Activated naive CD4-positive, alpha-beta T cell treated with anti-CD3 and anti-CD28 coated beads, Interleukin-2, amount 50 U/mL, for 72 hours (primary cell): Measurements from ENCODE around the gene NEDD8. TPM values are rescaled to one million over a fixed set of nuclear protein-coding genes. Genes with fewer than 3 reads are reported as not detected.

Experiments used
- ATAC-seq, 2 donors: fragments of 150-1000 bp; cut with Tn5 transposase; 2 replicates each; pipeline ENCODE4 v1.10.0; 2021; ENCODE audit warnings: mild to moderate bottlenecking in 2 of 2, moderate library complexity in 2 of 2
- DNase-seq, 2 donors: peaks; one replicate each; pipeline ENCODE4 v3.0.0; 2021 to 2022; ENCODE audit warnings: low spot score in 2 of 2
- H3K27ac Mint-ChIP-seq, 2 donors: one replicate each; pipeline ENCODE4 v1.8.0; 2022; ENCODE audit warnings: mild to moderate bottlenecking in 2 of 2, mixed read lengths in 2 of 2
- H3K36me3 Mint-ChIP-seq, 2 donors: one replicate each; pipeline ENCODE4 v1.8.0; 2022; ENCODE audit warnings: mixed read lengths in 2 of 2
- H3K9me3 Mint-ChIP-seq, 2 donors: one replicate each; pipeline ENCODE4 v1.8.0; 2022; ENCODE audit warnings: mixed read lengths in 2 of 2
- total RNA-seq, 2 donors: library from RNA; stranded (reverse); gene quantifications; one replicate each; pipeline ENCODE4 v1.2.3, GENCODE V29; 2022

Gene NEDD8
- total RNA-seq, 2 donors from 2014 or later = 172 to 210 TPM

DNA sequence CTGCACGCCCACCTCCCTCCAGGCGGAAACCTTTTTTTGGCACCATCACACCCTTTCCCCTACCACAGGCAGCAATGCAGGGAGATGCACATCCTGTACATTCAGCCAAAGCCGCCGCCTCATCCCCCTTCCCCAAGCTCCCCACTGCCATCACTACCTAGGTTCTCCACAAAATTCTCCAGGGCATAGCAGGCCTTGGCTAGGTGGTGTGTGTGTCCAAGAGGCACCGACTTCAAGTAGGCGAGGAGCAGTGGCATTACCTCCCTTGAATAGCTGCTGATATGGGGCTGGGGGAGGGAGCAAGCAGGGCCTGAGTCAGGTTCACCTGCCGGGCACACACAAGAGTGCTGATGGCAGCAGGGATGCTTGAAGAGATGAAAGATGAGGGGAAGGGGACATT is 47.1 kb downstream of the NEDD8 start:
- Mint-ChIP-seq H3K9me3 (no peaks in the 10 kb centered on the region), H3K27ac (no peak overlapping the region), H3K36me3 (peaks cover 0 to 4% of the 10 kb centered on the region in 2 donors)
- ATAC-seq = no peak
- no peak for DNase-seq

- no peak for ATAC-seq
- Mint-ChIP-seq H3K9me3 (no peaks in the 10 kb centered on the region), H3K27ac (peak overlapping the region in 1 of 2 donors; percentile 50), H3K36me3 (peaks cover 1 to 4% of the 10 kb centered on the region in 2 donors)
- no peak for DNase-seq
These were observed 47.8 kb downstream of the NEDD8 start for GRCh38 chr14:24184104-24184970.

DNA sequence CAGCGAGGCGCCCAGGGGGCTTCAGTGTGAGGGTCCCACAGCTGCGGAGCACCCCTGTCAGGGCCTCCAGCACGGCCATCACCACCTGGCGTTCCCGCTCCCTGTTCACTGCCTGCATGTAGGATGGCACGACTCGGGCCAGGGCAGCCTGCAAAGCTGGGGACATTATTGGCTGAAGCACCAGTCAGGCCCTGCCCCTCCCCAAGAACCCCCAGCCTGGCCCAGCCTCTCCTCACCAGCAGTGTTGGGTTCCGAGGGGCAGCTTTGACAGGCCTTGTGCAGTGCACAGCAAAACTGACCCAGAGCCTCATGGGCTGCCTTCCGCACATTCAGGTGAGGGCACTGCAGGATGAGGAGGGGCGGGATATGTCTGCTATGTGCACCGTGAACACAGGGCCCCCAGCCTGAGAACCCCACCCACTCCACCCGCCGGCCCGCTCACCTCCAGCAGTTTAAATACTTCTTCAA is 49.1 kb downstream of the NEDD8 start:
- H3K9me3 Mint-ChIP-seq = no peaks in the 10 kb centered on the region
- ATAC-seq (no peak), DNase-seq (no peak)
- peaks cover 4 to 6% of the 10 kb centered on the region in 2 donors for H3K36me3 Mint-ChIP-seq
- peak overlapping the region; percentile 72 to 82 for H3K27ac Mint-ChIP-seq

- Mint-ChIP-seq H3K27ac (peak overlapping the region; percentile 82 to 85), H3K9me3 (no peaks in the 10 kb centered on the region), H3K36me3 (peaks cover 4 to 6% of the 10 kb centered on the region in 2 donors)
- no peak for DNase-seq
- ATAC-seq = no peak
These were observed 49.9 kb downstream of the NEDD8 start for GRCh38 chr14:24182110-24182882.

- peak in 1 of 2 donors; percentile 6 for ATAC-seq
These were observed 50.6 kb downstream of the NEDD8 start for GRCh38 chr14:24181371-24182077.

DNA sequence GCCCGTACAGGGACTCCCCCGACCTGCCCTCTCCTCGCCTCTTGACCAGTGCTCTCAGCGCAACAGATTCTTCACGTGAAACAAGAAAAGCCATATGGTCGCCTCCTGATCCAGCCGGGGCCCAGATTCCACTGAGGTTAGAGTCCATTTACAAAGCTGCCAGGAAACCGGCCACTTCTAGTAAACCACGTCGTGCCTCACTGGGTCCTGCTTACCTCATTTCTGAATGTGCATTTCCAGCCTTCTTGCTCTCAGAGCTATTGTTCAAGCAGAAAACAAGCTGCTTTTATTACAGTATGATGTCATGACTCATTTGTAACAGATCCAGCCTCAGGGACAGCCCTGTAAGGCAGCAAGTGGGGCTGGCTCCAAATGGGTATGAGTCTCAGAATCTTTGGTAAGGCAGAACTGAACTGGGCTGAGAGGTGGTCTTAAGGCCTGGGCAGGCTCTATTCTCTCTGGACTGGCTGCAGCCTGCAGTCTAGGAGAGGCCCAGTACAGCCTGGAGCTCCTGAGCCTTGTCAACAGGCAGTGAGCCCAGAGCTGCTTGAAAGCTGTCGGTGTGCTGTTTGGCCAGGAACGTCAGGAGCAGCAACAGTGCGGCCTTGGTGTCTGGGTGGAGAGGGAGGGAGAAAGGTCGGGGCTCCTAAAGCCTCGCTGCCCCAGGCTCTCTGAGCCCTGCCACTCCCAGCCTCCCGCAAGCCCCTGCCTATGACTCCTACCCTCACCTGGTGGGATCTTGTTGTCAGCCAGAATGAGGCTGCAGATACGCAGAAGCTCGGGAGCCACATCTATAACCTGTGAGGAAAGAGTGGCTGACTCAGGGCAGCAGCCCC is 52.0 kb downstream of the NEDD8 start:
- ATAC-seq = no peak
- H3K27ac Mint-ChIP-seq = peak overlapping the region; percentile 50 to 75
- peaks cover 0 to 6% of the 10 kb centered on the region in 2 donors for H3K36me3 Mint-ChIP-seq

More at GRCh38 chr14:24181371-24182077, 50.6 kb downstream of the NEDD8 start:
- DNase-seq = no peak
- peak overlapping the region; percentile 60 to 82 for H3K27ac Mint-ChIP-seq
- H3K9me3 Mint-ChIP-seq = no peaks in the 10 kb centered on the region
- peaks cover 0 to 6% of the 10 kb centered on the region in 2 donors for H3K36me3 Mint-ChIP-seq

GRCh38 chr14:24179294-24179960 is 52.7 kb downstream of the NEDD8 start:
- no peaks in the 10 kb centered on the region for H3K9me3 Mint-ChIP-seq
- H3K27ac Mint-ChIP-seq = peak overlapping the region; percentile 50 to 79
- DNase-seq (no peak), ATAC-seq (no peak)
- H3K36me3 Mint-ChIP-seq = peaks cover 0 to 6% of the 10 kb centered on the region in 2 donors

More for the DNA sequence above, 52.0 kb downstream of the NEDD8 start:
- no peak for DNase-seq
- H3K9me3 Mint-ChIP-seq = no peaks in the 10 kb centered on the region

DNA sequence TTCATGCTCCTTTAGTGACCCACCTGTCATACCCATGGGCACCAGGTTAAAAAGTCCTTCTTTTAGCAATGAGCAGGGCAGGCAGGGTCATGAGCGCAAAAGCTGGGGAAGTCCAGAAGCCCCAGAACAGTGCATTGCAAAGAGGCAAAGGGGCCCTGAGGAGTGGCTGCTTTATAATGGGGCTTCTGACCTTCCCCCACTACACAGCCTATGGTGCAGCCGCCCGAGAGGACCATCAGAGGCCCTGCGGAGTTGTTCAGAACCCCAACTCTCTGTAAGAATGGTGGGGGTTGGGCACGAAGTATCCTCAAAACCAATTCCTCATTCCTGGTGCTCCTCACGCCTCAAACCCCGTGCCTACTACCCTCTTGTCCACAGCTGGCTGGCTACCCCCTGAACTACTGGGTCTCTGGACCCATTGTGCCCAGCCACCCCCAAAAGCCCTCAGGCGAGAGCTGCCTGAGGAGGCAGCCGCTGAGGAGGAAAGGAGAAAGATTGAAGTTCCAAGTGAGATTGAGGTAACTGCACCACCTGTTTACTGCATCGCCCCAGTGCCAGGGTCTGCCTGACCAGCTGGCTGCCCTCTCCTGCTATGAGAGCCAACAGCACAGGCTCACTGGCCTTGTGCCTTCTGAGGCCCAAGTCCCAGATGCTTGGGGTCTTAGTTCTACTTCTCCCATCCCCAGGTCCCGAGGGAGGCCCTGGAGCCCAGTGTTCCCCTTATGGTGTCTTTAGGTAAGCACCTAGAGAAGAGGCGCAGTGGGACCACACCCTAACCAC is 53.6 kb downstream of the NEDD8 start:
- Mint-ChIP-seq H3K9me3 (no peaks in the 10 kb centered on the region), H3K27ac (peak overlapping the region in 1 of 2 donors; percentile 48)
- DNase-seq = no peak

DNA sequence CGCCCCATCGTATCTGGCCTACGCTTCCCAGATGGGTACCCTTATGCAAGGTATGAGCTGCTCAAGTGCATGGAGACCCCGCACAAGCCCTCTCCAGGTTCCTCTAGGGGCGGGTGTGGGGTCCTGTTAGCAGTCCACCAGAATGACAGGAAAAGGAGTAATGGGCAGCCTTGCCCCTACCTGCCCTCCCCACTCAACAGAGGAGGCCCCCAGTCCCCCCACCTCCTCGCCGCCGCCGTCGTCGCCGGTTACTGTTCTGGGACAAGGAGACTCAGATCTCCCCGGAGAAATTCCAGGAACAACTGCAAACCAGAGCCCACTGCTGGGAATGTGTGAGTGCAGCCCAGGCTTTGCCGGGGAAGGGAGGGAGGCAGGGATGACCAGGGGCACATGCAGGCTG is 54.3 kb downstream of the NEDD8 start:
- Mint-ChIP-seq H3K36me3 (peaks cover 6 to 12% of the 10 kb centered on the region in 2 donors), H3K9me3 (no peaks in the 10 kb centered on the region), H3K27ac (peak overlapping the region in 1 of 2 donors; percentile 65)
- ATAC-seq = no peak
- no peak for DNase-seq

More for the DNA sequence above, 53.6 kb downstream of the NEDD8 start:
- H3K36me3 Mint-ChIP-seq = peaks cover 0 to 6% of the 10 kb centered on the region in 2 donors
- no peak for ATAC-seq

- ATAC-seq (no peak), DNase-seq (no peak)
- peaks cover 6 to 13% of the 10 kb centered on the region in 2 donors for H3K36me3 Mint-ChIP-seq
- H3K27ac Mint-ChIP-seq = peak overlapping the region; percentile 45 to 91
- H3K9me3 Mint-ChIP-seq = no peaks in the 10 kb centered on the region
These were observed 54.9 kb downstream of the NEDD8 start for GRCh38 chr14:24177041-24177825.

DNA sequence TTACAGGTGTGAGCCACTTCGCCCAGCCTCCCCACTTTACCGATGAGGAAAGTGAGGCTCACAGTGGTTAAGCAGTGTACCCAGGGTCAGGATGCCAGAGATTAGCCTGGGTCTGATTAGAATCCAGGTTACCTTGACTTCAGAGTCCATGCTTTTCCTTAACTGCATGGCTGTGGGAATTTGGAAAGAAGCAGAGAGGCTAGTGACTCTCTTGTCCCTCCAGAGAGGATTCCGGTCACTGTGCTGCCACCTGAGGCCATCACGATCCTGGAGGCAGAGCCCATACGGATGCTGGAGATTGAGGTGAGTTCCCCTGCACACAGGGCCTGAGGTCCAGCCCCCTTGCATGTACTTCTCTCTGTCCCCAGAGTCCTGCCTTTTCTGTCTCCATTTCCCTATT is 55.6 kb downstream of the NEDD8 start:
- H3K36me3 Mint-ChIP-seq = peaks cover 7 to 13% of the 10 kb centered on the region in 2 donors
- ATAC-seq (no peak), DNase-seq (no peak)
- peak overlapping the region in 1 of 2 donors; percentile 45 for H3K27ac Mint-ChIP-seq
- no peaks in the 10 kb centered on the region for H3K9me3 Mint-ChIP-seq

DNA sequence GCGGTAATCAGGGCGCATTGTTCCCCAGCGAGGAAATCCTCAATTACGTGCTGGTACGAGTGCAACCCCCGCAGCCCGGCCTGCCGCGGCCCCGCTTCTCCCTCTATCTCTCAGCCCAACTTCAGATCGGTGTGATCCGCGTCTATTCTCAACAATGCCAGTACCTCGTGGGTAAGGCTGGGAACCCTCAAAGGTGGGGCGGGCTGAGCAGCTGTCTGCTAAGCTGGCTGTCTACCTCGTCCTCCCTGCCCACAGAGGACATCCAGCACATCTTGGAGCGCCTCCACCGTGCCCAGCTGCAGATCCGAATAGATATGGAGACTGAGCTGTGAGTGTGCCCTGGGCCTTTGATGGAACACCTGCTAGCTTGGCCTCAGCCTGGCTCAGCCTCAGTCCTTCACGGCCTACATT is 59.3 kb downstream of the NEDD8 start:
- DNase-seq (no peak), ATAC-seq (no peak)
- Mint-ChIP-seq H3K36me3 (peaks cover 13 to 28% of the 10 kb centered on the region in 2 donors), H3K9me3 (no peaks in the 10 kb centered on the region), H3K27ac (peak overlapping the region; percentile 73 to 85)

DNA sequence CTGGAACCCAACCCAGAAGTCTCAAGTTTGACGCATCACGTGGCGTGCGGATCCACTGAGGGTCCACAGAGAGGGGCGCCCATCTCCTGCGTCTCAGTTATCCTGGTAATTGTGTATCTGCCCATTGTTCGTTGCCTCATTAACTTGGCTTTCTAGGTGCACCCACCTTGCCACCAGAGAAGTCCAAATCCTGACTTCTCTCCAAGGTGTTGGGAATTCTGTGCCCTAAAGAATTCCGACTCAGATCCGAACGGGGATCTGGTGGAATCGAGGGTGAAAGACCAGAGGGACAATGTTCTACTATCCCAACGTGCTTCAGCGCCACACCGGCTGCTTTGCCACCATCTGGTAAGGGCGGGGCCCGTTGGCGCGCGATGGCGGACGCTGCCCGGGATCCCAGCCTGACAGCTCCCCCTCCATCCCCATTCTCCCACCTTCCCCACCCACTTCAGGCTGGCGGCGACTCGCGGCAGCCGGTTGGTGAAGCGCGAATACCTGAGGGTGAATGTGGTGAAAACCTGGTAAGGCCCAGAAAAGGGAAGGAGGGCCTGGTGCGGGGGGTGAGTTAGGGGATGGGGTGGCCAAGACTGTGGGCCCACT is 59.8 kb downstream of the NEDD8 start:
- peaks cover 13 to 32% of the 10 kb centered on the region in 2 donors for H3K36me3 Mint-ChIP-seq
- H3K9me3 Mint-ChIP-seq = no peaks in the 10 kb centered on the region
- DNase-seq (no peak), ATAC-seq (no peak)
- H3K27ac Mint-ChIP-seq = peak overlapping the region; percentile 50 to 74
